ENCODE data around the gene EPN1.

The EPN1 gene

GRCh38 chr19:55659822-55660221, 15.2 kb upstream of the EPN1 start:
- H3K9me2 ChIP-seq (ENCODE audit: low read depth, low read length), result no peaks in the 10 kb centered on the region
- no peak overlapping the region for H3K4me3 ChIP-seq (ENCODE audit: low read depth, low read length, poor library complexity, severe bottlenecking)
- no peaks in the 10 kb centered on the region; the same call in 1 of the 2 replicates for H4K20me1 ChIP-seq (ENCODE audit: insufficient read depth, low read length)
- H3K4me1 ChIP-seq (ENCODE audit: insufficient read depth, low read length, severe bottlenecking), result peaks cover 31% of the 10 kb centered on the region
- H2AFZ ChIP-seq (ENCODE audit: low read length), result no peak overlapping the region
- TF ChIP-seq EZH2 (IDR thresholded peaks at IDR 0.05; ENCODE audit: borderline replicate concordance, low read length), result no peak
- H3F3A ChIP-seq (ENCODE audit: insufficient read depth, low read length), result no peaks in the 10 kb centered on the region
- peaks cover 87% of the 10 kb centered on the region for H3K36me3 ChIP-seq (ENCODE audit: insufficient read depth, low read length)
- H3K27ac ChIP-seq (ENCODE audit: low read depth, low read length, poor library complexity, severe bottlenecking), result no peak overlapping the region
- H3K4me2 ChIP-seq (ENCODE audit: low read length), result no peak overlapping the region
- no peaks in the 10 kb centered on the region for H3K9me3 ChIP-seq (ENCODE audit: low read length)
- H3K79me2 ChIP-seq (ENCODE audit: insufficient read depth, low read length), result peaks cover 52% of the 10 kb centered on the region
- H3K9ac ChIP-seq (ENCODE audit: low read length), result no peak overlapping the region; the same call in 1 of the 2 replicates
- no peaks in the 10 kb centered on the region for H3K27me3 ChIP-seq (ENCODE audit: insufficient read depth, low read length)

GRCh38 chr19:55660404-55660803, 14.6 kb upstream of the EPN1 start:
- Histone ChIP-seq H4K20me1 (ENCODE audit: insufficient read depth, low read length) (no peaks in the 10 kb centered on the region; the same call in 1 of the 2 replicates), H3K4me3 (ENCODE audit: low read depth, low read length, poor library complexity, severe bottlenecking) (no peak overlapping the region)

GRCh38 chr19:55660991-55661390, 14.0 kb upstream of the EPN1 start:
- H3K9ac ChIP-seq (ENCODE audit: low read length), result no peak overlapping the region
- H3K36me3 ChIP-seq (ENCODE audit: insufficient read depth, low read length), result peaks cover 92% of the 10 kb centered on the region
- H3K27ac ChIP-seq (ENCODE audit: low read depth, low read length, poor library complexity, severe bottlenecking), result no peak overlapping the region
- no peaks in the 10 kb centered on the region for H3K27me3 ChIP-seq (ENCODE audit: insufficient read depth, low read length)
- H2AFZ ChIP-seq (ENCODE audit: low read length), result no peak overlapping the region
- H3K4me2 ChIP-seq (ENCODE audit: low read length), result no peak overlapping the region
- H3F3A ChIP-seq (ENCODE audit: insufficient read depth, low read length), result no peaks in the 10 kb centered on the region
- no peaks in the 10 kb centered on the region; the same call in 1 of the 2 replicates for H4K20me1 ChIP-seq (ENCODE audit: insufficient read depth, low read length)
- H3K9me2 ChIP-seq (ENCODE audit: low read depth, low read length), result no peaks in the 10 kb centered on the region
- TF ChIP-seq CTCF (IDR thresholded peaks at IDR 0.05; ENCODE audit: low read length) (no peak), EZH2 (IDR thresholded peaks at IDR 0.05; ENCODE audit: borderline replicate concordance, low read length) (no peak)
- peaks cover 46% of the 10 kb centered on the region for H3K79me2 ChIP-seq (ENCODE audit: insufficient read depth, low read length)
- no peaks in the 10 kb centered on the region for H3K9me3 ChIP-seq (ENCODE audit: low read length)
- H3K4me3 ChIP-seq (ENCODE audit: low read depth, low read length, poor library complexity, severe bottlenecking), result no peak overlapping the region
- H3K4me1 ChIP-seq (ENCODE audit: insufficient read depth, low read length, severe bottlenecking), result peaks cover 31% of the 10 kb centered on the region

More at GRCh38 chr19:55660404-55660803, 14.6 kb upstream of the EPN1 start:
- peaks cover 91% of the 10 kb centered on the region for H3K36me3 ChIP-seq (ENCODE audit: insufficient read depth, low read length)
- H2AFZ ChIP-seq (ENCODE audit: low read length), result no peak overlapping the region
- no peaks in the 10 kb centered on the region for H3K9me3 ChIP-seq (ENCODE audit: low read length)
- H3K4me2 ChIP-seq (ENCODE audit: low read length), result no peak overlapping the region
- H3K9ac ChIP-seq (ENCODE audit: low read length), result no peak overlapping the region
- peaks cover 31% of the 10 kb centered on the region for H3K4me1 ChIP-seq (ENCODE audit: insufficient read depth, low read length, severe bottlenecking)
- no peak overlapping the region for H3K27ac ChIP-seq (ENCODE audit: low read depth, low read length, poor library complexity, severe bottlenecking)
- TF ChIP-seq CTCF (IDR thresholded peaks at IDR 0.05; ENCODE audit: low read length) (no peak), EZH2 (IDR thresholded peaks at IDR 0.05; ENCODE audit: borderline replicate concordance, low read length) (no peak)
- H3K79me2 ChIP-seq (ENCODE audit: insufficient read depth, low read length), result peaks cover 52% of the 10 kb centered on the region
- no peaks in the 10 kb centered on the region for H3K27me3 ChIP-seq (ENCODE audit: insufficient read depth, low read length)
- H3K9me2 ChIP-seq (ENCODE audit: low read depth, low read length), result no peaks in the 10 kb centered on the region
- H3F3A ChIP-seq (ENCODE audit: insufficient read depth, low read length), result no peaks in the 10 kb centered on the region

GRCh38 chr19:55661826-55662225, 13.2 kb upstream of the EPN1 start:
- TF ChIP-seq CTCF (IDR thresholded peaks at IDR 0.05; ENCODE audit: low read length) (no peak), EZH2 (IDR thresholded peaks at IDR 0.05; ENCODE audit: borderline replicate concordance, low read length) (no peak)
- Histone ChIP-seq H3K27ac (ENCODE audit: low read depth, low read length, poor library complexity, severe bottlenecking) (no peak overlapping the region), H3K9me3 (ENCODE audit: low read length) (no peaks in the 10 kb centered on the region), H4K20me1 (ENCODE audit: insufficient read depth, low read length) (no peaks in the 10 kb centered on the region; the same call in 1 of the 2 replicates), H3K4me2 (ENCODE audit: low read length) (no peak overlapping the region), H2AFZ (ENCODE audit: low read length) (no peak overlapping the region), H3K9me2 (ENCODE audit: low read depth, low read length) (no peaks in the 10 kb centered on the region), H3K27me3 (ENCODE audit: insufficient read depth, low read length) (no peaks in the 10 kb centered on the region), H3K4me1 (ENCODE audit: insufficient read depth, low read length, severe bottlenecking) (peaks cover 24% of the 10 kb centered on the region), H3K79me2 (ENCODE audit: insufficient read depth, low read length) (peaks cover 38% of the 10 kb centered on the region), H3K9ac (ENCODE audit: low read length) (no peak overlapping the region), H3K4me3 (ENCODE audit: low read depth, low read length, poor library complexity, severe bottlenecking) (no peak overlapping the region), H3F3A (ENCODE audit: insufficient read depth, low read length) (no peaks in the 10 kb centered on the region), H3K36me3 (ENCODE audit: insufficient read depth, low read length) (peaks cover 92% of the 10 kb centered on the region)

Measured in OCI-LY1 (cell line).